Measurements from ENCODE around the gene TKT.

Gene TKT

GRCh38 chr3:53238886-53239285, 16.9 kb downstream of the TKT start:
- DNase-seq: no peak

GRCh38 chr3:53238051-53238850, 17.6 kb downstream of the TKT start:
- no peak for DNase-seq

- DNase-seq: no peak
These were observed 19.5 kb downstream of the TKT start for GRCh38 chr3:53236112-53236841.

DNA sequence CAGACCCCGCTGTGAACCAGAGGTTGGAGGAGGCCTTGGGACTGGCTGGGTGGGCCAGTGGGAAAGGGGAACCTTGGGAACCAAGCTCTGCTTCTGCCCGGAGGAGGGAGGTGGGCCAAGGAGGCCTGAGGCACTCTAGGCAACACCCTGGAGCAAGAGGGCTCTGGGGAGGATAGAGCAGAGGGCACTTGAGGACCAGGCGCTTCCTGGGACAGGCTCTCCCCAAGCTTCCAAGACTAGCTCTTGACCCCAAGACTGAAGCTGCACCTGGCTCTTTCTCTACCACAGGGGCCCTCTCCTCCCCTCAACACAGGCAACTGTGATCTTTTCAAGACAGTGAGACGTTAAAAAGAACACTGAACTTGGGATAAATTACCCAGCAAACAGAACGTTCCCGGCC, 20.3 kb downstream of the TKT start:
- no peak for DNase-seq

GRCh38 chr3:53234841-53235232, 21.0 kb downstream of the TKT start:
- DNase-seq: no peak

DNA sequence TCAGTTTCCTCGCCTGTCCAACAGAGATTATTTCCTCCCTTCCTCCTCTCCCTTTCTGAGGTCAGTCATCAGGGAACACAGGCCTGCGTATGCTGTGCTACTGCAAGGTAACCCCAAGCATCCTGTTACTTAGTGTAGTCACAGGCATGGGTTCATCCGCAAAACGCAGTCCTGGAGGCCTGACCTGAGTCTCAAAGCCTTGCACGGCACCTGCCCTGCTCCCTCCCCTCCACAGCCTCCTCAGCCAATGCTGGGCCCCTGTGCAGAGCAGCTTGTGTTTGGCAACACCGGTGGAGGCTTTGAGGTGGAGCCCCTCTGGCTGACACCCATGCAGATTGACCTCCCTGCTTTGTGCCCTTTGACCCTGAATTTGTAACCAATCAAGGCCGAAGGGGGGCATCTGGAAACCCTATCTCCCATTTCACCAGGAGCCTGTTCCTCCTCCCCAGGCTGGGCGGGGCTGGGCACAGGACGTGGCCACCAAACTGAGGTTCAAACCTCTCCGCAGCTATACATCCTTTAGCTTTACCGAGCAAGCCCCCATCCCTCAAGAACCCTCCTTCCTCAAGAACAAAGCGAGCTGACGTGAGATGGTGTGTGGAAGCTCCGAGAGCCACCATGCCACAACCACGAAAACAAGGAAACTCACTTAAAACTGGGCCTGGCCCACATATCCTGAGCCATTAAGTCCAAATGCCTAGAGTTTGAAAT, 21.5 kb downstream of the TKT start:
- no peak for DNase-seq

- DNase-seq: no peak
These were observed 23.0 kb downstream of the TKT start for GRCh38 chr3:53232641-53233377.

DNA sequence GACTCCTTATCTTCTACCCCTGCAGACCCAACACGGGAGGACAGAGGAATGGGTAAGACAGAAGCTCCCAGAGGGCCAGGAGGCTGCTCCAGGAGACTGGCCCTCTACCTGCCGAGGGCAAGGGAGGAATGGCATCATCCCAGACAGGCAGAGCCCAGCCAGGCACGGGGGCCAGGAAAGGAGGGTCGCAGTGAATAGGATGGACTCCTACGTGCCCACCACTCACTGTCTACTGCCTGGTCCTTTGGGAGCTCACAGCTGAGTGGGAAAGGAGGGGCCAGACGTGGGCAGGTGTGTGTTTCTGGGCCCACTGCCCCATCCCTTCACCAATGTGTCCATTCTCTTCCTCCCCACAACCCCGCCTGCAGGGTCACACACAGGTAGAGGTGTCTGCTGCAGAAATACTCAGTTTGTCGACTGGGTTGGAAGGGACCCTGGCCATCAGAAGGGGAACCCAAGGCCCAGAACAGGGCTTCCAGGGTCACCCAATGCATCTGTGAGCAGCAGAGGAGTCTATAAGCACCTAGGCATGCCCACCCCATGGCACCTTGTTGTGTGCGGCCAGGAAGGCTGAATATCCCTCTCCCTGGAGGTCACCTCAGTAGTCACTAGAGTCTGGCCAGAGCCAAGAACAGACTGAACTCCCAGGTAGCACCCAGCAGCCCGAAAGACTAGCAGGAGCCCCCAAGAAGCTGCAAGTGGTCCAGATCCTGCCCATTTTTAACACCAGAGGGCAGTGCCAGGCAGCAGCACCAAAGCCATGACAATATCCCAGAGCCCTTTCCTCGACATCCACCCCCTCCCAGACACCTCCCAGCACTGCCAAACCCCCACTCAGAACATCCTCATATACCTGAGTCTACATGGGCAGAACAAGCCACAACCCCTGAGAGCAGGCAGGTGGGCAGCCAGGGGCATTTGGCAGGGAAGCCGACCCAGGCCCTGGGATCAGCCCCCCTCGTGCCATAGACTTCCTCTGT, 24.0 kb downstream of the TKT start:
- no peak for DNase-seq

DNA sequence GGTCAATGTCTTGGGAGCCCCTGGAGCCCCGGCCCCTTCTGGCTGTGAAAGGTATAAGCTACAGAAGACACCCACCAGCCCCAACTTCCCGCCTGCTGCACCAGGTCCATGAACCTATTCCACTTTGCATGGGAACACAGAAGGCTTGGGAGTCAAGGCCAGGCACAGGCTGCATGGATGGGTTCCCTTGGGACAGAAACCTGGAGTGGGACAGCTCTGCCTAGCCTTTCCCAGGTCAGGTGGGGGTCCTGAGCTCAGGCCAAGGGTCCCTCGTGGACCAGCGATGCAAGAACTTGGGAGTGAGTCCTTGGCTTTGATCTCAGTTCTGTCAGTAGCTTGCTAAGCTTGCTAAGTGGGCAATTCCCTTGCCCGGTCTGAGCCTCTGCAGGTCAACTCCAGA, 25.0 kb downstream of the TKT start:
- DNase-seq: no peak

DNA sequence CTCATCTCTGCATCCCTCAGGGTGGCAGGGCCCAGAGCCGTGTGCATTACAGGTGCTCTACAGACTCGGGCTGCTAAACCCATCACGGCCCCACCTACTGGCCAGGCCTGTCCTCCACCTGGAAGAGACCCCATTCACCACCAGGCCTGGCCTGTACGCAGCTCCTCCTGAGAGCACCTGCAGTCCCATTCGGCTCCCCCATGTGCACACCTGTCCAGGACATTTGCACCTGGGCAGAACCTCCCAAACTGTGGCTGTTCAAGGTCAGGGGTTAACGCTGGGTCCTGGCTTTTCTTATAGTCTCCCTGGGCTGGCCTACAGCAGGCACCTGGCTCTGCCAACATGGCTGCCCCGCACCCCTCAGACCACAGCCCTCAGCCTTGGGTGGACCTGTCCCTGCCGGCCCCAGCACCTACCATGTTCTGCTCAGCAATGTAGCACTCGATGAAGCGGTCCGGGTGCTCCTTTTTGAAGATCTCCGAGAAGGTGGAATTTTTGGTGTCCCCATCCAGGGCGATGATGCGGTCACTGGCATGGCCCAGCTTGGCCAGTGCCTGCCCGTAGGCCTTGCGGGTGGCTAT, 25.7 kb downstream of the TKT start:
- no peak for DNase-seq

- no peak for DNase-seq
These were observed 26.2 kb downstream of the TKT start for GRCh38 chr3:53229606-53230005.

- DNase-seq: no peak
These were observed 26.7 kb downstream of the TKT start for GRCh38 chr3:53229171-53229570.

GRCh38 chr3:53227993-53228885, 27.6 kb downstream of the TKT start:
- DNase-seq: no peak

GRCh38 chr3:53226841-53227407, 28.9 kb downstream of the TKT start:
- no peak for DNase-seq

DNA sequence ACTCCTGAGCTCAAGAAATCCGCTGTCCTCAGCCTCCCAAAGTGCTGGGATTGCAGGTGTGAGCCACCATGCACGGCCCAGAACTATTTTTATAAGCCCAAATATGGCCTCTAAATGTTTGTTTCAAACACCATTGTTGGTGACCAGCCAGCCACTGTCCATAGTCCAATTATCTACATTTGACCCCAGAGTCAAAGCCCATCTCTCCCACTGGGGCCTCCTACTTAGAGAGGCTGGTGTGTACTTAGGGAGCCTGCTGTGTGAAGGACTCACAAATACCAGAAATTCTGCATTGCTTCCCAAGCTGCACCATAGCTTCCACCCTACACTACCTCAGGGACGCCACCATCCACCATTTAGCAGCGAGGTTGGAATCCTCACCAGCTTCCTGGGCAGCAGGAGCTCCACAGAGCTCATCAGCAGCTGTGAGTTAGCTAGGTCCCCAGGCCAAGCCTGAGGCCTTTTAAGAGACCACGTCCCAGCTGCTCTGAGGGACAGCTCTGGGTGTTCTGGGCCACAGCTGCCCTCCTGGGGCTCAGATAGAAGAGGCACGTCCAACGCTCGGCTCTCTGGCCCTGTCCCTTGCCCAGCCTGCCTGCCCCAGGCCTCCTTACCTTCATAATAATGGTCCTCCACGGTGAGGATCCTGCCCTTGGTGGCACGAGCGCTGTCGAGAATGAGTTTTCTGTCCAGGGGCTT, 29.5 kb downstream of the TKT start:
- no peak for DNase-seq

DNA sequence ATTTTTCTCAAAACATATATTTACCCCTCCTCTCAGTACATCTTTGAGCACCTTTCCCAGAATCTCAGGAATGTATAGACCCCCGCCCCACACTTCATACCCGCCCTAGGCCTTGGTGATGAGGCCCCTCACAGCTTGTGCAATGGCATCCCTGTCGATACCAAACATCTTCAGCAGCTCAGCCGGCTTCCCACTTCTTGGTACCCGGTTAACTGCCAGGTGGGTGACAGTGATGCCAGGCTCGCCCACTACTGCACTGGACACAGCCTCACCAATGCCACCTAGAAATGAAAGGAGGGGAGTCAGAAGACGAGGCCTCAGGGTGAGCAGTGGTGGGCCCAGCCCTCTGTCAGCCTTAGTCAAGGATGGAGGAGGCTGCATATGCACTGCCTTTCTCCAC, 30.2 kb downstream of the TKT start:
- no peak for DNase-seq

- DNase-seq: no peak
These were observed 30.6 kb downstream of the TKT start for GRCh38 chr3:53225181-53225580.

GRCh38 chr3:53224536-53224935, 31.3 kb downstream of the TKT start:
- DNase-seq: no peak

- no peak for DNase-seq
These were observed 31.8 kb downstream of the TKT start for GRCh38 chr3:53224026-53224425.
